ENCODE data around the gene ANKRD18A. TPM values are rescaled to one million over a fixed set of nuclear protein-coding genes. Genes with fewer than 3 reads are reported as not detected.

Gene ANKRD18A
- total and polyA plus RNA-seq, 2 experiments from 2014 or later = 0.53 to 0.59 TPM

GRCh38 chr9:38526591-38526990 is 93.8 kb downstream of the ANKRD18A start:
- no peak for DNase-seq (ENCODE audit: low spot score)

GRCh38 chr9:38523121-38523520 is 97.3 kb downstream of the ANKRD18A start:
- 65% methylated on average over 5 of the region's 5 CpGs for WGBS (ENCODE audit: low lambda C conversion rate, missing lambda C conversion rate)
- no peak for DNase-seq (ENCODE audit: low spot score)
- Histone ChIP-seq H4K20me1 (ENCODE audit: insufficient read depth, poor library complexity, severe bottlenecking) (no peaks in the 10 kb centered on the region), H2AFZ (no peak overlapping the region), H3K4me2 (no peak overlapping the region), H3K79me2 (no peaks in the 10 kb centered on the region), H3K4me3 (no peak overlapping the region), H3K27me3 (no peaks in the 10 kb centered on the region), H3K36me3 (replicated peaks; ENCODE audit: insufficient read depth, low read depth) (no peaks in the 10 kb centered on the region), H3K9me2 (replicated peaks; ENCODE audit: insufficient read depth) (no peaks in the 10 kb centered on the region), H3K9me3 (ENCODE audit: low read depth) (no peaks in the 10 kb centered on the region), H3K27ac (no peak overlapping the region), H3K4me1 (ENCODE audit: insufficient read depth) (no peaks in the 10 kb centered on the region)
- TF ChIP-seq CTCF (IDR thresholded peaks at IDR 0.05; ENCODE audit: poor library complexity) (no peak), EZH2phosphoT487 (IDR thresholded peaks at IDR 0.05; ENCODE audit: low read depth, severe bottlenecking, unreplicated experiment) (no peak), EZH2 (IDR thresholded peaks at IDR 0.05; ENCODE audit: borderline replicate concordance) (no peak)

More at GRCh38 chr9:38526591-38526990, 93.8 kb downstream of the ANKRD18A start:
- Histone ChIP-seq H3K4me2 (no peak overlapping the region), H3K27ac (no peak overlapping the region), H3K4me3 (no peak overlapping the region), H3K27me3 (no peaks in the 10 kb centered on the region), H3K4me1 (ENCODE audit: insufficient read depth) (no peaks in the 10 kb centered on the region), H4K20me1 (ENCODE audit: insufficient read depth, poor library complexity, severe bottlenecking) (no peaks in the 10 kb centered on the region), H3K9me3 (ENCODE audit: low read depth) (no peaks in the 10 kb centered on the region), H3K79me2 (no peaks in the 10 kb centered on the region), H3K36me3 (replicated peaks; ENCODE audit: insufficient read depth, low read depth) (no peaks in the 10 kb centered on the region), H2AFZ (no peak overlapping the region), H3K9me2 (replicated peaks; ENCODE audit: insufficient read depth) (no peaks in the 10 kb centered on the region)
- TF ChIP-seq CTCF (IDR thresholded peaks at IDR 0.05; ENCODE audit: poor library complexity) = no peak
- TF ChIP-seq EZH2 (IDR thresholded peaks at IDR 0.05; ENCODE audit: borderline replicate concordance) = no peak
- TF ChIP-seq EZH2phosphoT487 (IDR thresholded peaks at IDR 0.05; ENCODE audit: low read depth, severe bottlenecking, unreplicated experiment) = no peak
- WGBS (ENCODE audit: low lambda C conversion rate, missing lambda C conversion rate) = over 99% methylated on average over 38 of the region's 38 CpGs

DNA sequence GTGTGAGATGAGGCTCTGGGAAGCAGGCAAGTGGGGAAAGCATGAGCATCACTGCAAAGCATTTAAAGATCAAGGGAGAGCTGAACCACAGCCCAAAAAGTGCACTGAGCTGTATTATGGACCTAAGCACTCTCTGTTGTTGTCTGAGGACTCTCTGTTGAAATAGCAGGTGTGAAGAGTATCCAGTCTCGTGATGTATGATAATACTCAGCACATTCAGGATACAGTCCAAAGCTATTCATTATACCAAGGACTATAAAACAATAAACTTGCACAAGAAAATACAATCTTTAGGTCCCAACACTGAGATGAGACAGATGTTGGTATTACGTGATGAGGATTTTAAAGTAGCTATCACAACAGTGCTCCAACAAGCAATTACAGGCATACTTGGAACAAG is 98.6 kb downstream of the ANKRD18A start:
- WGBS (ENCODE audit: low lambda C conversion rate, missing lambda C conversion rate) = 80% methylated on average over 2 of the region's 2 CpGs
- no peaks in the 10 kb centered on the region for H3K36me3 ChIP-seq (replicated peaks; ENCODE audit: insufficient read depth, low read depth)
- DNase-seq (ENCODE audit: low spot score) = peak; percentile 9

More for the DNA sequence above, 98.6 kb downstream of the ANKRD18A start:
- Histone ChIP-seq H3K4me2 (no peak overlapping the region), H4K20me1 (ENCODE audit: insufficient read depth, poor library complexity, severe bottlenecking) (no peaks in the 10 kb centered on the region), H3K4me1 (ENCODE audit: insufficient read depth) (no peaks in the 10 kb centered on the region), H3K27ac (no peak overlapping the region), H3K4me3 (no peak overlapping the region), H3K27me3 (no peaks in the 10 kb centered on the region), H3K9me3 (ENCODE audit: low read depth) (no peaks in the 10 kb centered on the region), H2AFZ (no peak overlapping the region), H3K79me2 (no peaks in the 10 kb centered on the region), H3K9me2 (replicated peaks; ENCODE audit: insufficient read depth) (no peaks in the 10 kb centered on the region)
- TF ChIP-seq EZH2phosphoT487 (IDR thresholded peaks at IDR 0.05; ENCODE audit: low read depth, severe bottlenecking, unreplicated experiment) (no peak), EZH2 (IDR thresholded peaks at IDR 0.05; ENCODE audit: borderline replicate concordance) (no peak), CTCF (IDR thresholded peaks at IDR 0.05; ENCODE audit: poor library complexity) (no peak)

Small RNA genes within 50 kb of the gene (small RNA-seq; reads per million reads assigned to genes)
- not detected for gene AL390726.1
- not detected for gene AL390726.2
- not detected for gene AL390726.3
- not detected for gene AL390726.4
- not detected for gene AL390726.5

Other genes with a start within 250 kb of the ANKRD18A start
- 40.5 and 45.8 TPM in 2 replicates for gene ALDH1B1, start 227.9 kb downstream of the ANKRD18A start, total RNA-seq
- 21.5 and 30.9 TPM in 2 replicates for gene ALDH1B1, start 227.9 kb downstream of the ANKRD18A start, polyA plus RNA-seq
- gene IGFBPL1, start 196.1 kb downstream of the ANKRD18A start, total RNA-seq = 4.0 and 9.8 TPM in 2 replicates
- 2.5 and 6.4 TPM in 2 replicates for gene IGFBPL1, start 196.1 kb downstream of the ANKRD18A start, polyA plus RNA-seq
- not detected in 2 replicates for gene FAM240B, start 99.5 kb upstream of the ANKRD18A start, total RNA-seq
- gene FAM240B, start 99.5 kb upstream of the ANKRD18A start, polyA plus RNA-seq = not detected in 2 replicates

All from hepatocyte (in vitro differentiated cells).